PFSK-1 (cell line): ENCODE results near the gene TOE1.

ENCODE experiments used
- POLR2AphosphoS5 ChIP-seq: IDR thresholded peaks from 2 replicates; pipeline ENCODE4 v1.6.1; 2012; ENCODE audit warnings: low read depth, mild to moderate bottlenecking, control low read depth, low read length, moderate library complexity
- TAF1 ChIP-seq: IDR thresholded peaks from 2 replicates; pipeline ENCODE4 v1.6.1; 2012; ENCODE audit warnings: low read length, control low read depth, borderline replicate concordance; ENCODE audit not compliant: insufficient read depth

- TF ChIP-seq POLR2AphosphoS5 (no peak), TAF1 (no peak)
Measured at GRCh38 chr1:45328680-45329079, 11.3 kb upstream of the TOE1 start.
